ENCODE data around the gene SCRN2.

- TF ChIP-seq POLR2A (IDR thresholded peaks at IDR 0.05) (no peak), CTCF (IDR thresholded peaks at IDR 0.05) (no peak)
Measured at GRCh38 chr17:47882247-47882646, 41.2 kb upstream of the SCRN2 start.
